OCI-LY3 (cell line): Measurements from ENCODE around the gene LOXL3.

Experiments used
- EZH2phosphoT487 ChIP-seq: fragments of 200-600 bp; shearing (Covaris generic); IDR thresholded peaks from 2 replicates; pipeline ENCODE4 v1.6.1; 2018; ENCODE audit warnings: antibody characterized with exemption, mixed run types, low read depth
- TF ChIP-seq, protein P1 (sequence below): fragments of 200-600, 300-600 bp; sonication (generic); IDR thresholded peaks from 2 replicates; pipeline ENCODE4 v1.5.1; 2014; ENCODE audit warnings: antibody characterized with exemption, low read length, low read depth

DNA sequence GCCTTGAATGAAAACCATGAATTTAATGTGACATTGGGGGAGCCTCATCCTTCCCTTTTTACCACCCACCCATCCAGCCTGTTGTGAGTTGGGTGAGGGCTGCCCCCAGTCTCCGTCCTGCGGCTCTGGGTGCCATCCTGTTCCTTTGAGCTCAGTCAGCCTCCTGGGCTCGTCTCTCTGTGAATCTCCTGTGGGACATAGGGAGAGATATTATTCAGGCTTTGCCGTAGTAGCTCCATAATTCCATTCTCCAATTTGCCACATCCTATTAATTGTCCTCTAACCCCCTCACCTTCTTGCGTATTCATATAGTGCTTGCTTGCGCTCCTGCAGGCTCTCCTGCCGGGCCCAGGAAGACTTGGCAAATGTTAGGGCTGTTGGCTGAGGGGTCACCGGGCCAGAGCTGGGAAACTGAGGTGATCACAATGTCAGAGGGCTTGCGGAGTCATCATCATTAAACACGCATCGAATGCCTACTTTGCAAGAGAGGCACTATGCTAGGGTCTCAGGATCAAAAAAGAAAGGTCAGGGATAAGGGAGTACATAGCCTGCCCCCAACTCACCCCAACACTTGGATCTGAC is 27.0 kb downstream of the LOXL3 start:
- TF ChIP-seq, protein P1, sequence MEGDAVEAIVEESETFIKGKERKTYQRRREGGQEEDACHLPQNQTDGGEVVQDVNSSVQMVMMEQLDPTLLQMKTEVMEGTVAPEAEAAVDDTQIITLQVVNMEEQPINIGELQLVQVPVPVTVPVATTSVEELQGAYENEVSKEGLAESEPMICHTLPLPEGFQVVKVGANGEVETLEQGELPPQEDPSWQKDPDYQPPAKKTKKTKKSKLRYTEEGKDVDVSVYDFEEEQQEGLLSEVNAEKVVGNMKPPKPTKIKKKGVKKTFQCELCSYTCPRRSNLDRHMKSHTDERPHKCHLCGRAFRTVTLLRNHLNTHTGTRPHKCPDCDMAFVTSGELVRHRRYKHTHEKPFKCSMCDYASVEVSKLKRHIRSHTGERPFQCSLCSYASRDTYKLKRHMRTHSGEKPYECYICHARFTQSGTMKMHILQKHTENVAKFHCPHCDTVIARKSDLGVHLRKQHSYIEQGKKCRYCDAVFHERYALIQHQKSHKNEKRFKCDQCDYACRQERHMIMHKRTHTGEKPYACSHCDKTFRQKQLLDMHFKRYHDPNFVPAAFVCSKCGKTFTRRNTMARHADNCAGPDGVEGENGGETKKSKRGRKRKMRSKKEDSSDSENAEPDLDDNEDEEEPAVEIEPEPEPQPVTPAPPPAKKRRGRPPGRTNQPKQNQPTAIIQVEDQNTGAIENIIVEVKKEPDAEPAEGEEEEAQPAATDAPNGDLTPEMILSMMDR: no peak
- no peak for TF ChIP-seq EZH2phosphoT487
